HG03175 (cell line): ENCODE data around the gene VPS33B.
"Not testable (repeated sequence)": the region's sequence is repeated elsewhere in the genome, so short reads cannot be mapped to it uniquely, and the experiment has no call there.

Source experiments
- ATAC-seq: cut with Tn5 transposase; IDR thresholded peaks from one replicate; pipeline ENCODE4 v1.9.1; 2021; ENCODE audit warnings: mild to moderate bottlenecking, moderate library complexity; ENCODE audit not compliant: unreplicated experiment

VPS33B gene

GRCh38 chr15:91022075-91022831 lies at the start of gene VPS33B:
Gene VPS33B (minus strand): TSS chr15:91022594. CDS start chr15:91022249, 345 bp downstream.
- peak; percentile 63 for ATAC-seq

- no peak for ATAC-seq
Measured at GRCh38 chr15:91072161-91072560, 49.8 kb upstream of the VPS33B start.

GRCh38 chr15:91070872-91071271 lies 48.5 kb upstream of the VPS33B start:
- ATAC-seq: no peak

- ATAC-seq: no peak
Measured at GRCh38 chr15:91068966-91069365, 46.6 kb upstream of the VPS33B start.

DNA sequence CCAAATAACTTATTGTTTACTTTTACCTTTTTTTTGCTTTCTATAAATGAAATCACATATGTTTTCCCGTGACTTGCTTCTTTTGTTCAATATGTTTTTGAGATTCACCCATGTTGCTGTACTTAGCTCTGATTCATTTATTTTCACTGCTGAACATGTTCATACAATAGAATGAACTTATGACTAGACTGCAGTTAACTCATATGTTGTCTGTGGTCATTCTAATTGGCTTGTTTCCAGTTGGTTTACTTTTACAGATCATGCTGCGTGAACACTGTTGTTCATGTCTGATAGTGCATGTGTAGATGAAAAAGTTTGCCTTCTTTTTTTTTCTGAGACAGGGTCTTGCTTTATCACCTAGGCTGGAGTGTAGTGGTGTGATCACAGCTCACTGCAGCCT lies 46.0 kb upstream of the VPS33B start:
- no peak for ATAC-seq

GRCh38 chr15:91067036-91067435 lies 44.6 kb upstream of the VPS33B start:
- no peak for ATAC-seq

- no peak for ATAC-seq
Measured at GRCh38 chr15:91065505-91065904, 43.1 kb upstream of the VPS33B start.

DNA sequence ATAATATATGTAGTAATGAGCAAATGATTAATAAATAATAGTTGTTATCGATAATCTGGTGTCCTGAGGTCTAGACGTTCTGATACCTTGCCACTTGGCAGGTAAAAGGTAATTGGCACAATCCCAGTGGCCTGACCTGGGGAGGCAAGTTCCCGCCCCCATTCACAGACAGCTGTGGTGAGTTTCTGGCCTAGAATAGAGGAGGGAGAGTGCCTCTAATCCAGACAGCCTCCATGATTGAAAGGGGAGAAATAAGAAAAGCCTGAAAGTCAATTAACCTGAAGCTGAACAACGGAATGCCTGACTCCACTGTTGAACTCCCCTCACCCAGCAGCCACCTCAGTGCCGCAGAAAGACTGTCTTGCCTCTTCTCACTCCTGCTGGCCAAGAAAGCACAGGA lies 39.6 kb upstream of the VPS33B start:
- no peak for ATAC-seq

DNA sequence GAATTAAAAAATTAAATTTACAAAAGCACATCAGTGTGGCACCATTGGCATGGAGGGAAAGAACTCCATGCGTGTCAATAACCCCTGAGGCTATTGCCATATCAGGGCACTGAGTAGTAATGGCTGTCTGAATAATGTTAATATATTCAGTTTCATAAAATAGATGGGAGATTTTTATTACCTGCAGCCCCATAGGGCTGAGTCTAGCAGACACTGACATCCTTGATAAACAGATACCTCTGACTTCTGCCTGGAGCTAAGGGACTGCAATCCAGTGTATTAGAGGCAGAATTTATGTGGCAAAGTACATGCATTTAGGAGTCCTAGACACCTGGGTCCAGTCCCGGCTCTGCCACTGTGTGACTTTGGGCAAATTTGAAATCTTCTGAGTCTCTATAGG lies 38.8 kb upstream of the VPS33B start:
- ATAC-seq: no peak

DNA sequence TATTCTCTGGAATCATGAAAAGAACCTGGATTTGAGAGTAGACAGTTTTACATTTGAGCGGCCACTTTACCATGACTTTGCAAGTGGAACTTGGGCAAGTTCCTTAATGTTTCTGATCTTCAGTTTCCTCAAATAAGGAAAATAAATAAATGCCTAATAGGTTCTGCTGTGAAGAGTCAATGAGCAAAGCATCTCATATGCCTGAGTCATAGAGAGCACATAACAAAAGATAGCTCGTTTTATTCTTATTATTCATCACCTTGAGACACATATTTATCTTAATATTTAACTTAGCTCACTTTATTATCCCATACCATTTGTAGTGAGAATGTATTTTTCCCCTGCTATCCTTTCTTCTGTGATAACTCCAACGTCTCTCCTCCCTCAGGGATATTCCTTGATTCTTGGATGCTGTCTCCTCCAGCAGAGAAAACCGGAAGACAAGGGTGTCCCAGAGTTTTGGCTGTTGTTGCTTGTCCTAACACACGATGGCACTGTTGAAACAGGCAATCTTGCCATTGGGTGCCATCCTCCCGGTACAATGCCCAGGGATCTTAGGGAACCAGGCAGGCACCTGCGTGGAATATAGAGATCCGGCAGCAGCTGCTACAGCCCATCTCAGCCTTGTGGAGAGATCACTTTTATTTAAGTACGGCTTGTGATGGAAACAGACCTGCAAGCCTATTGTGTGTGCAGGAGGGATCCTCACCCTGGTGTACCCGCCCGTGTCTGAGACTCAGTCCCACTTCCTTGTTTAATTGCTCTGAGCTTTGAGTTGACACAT lies 33.3 kb upstream of the VPS33B start:
- no peak for ATAC-seq

- no peak for ATAC-seq
Measured at GRCh38 chr15:91054816-91055215, 32.4 kb upstream of the VPS33B start.

- ATAC-seq: no peak
Measured at GRCh38 chr15:91051248-91051647, 28.9 kb upstream of the VPS33B start.

- ATAC-seq: no peak
Measured at GRCh38 chr15:91050128-91050455, 27.7 kb upstream of the VPS33B start.

- peak; percentile 68 for ATAC-seq
Measured at GRCh38 chr15:91049378-91050127, 27.2 kb upstream of the VPS33B start.

- ATAC-seq: no peak
Measured at GRCh38 chr15:91047545-91048199, 25.3 kb upstream of the VPS33B start.

DNA sequence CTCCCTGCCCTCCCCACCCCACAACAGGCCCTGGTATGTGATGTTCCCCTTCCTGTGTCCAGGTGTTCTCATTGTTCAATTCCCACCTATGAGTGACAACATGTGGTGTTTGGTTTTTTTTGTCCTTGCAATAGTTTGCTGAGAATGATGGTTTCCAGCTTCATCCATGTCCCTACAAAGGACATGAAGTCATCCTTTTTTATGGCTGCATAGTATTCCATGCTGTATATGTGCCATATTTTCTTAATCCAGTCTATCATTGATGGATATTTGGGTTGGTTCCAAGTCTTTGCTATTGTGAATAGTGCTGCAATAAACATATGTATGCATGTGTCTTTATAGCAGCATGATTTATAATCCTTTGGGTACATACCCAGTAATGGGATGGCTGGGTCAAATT lies 23.7 kb upstream of the VPS33B start:
- not testable (repeated sequence) for ATAC-seq

- no peak for ATAC-seq
Measured at GRCh38 chr15:91045065-91045464, 22.7 kb upstream of the VPS33B start.

DNA sequence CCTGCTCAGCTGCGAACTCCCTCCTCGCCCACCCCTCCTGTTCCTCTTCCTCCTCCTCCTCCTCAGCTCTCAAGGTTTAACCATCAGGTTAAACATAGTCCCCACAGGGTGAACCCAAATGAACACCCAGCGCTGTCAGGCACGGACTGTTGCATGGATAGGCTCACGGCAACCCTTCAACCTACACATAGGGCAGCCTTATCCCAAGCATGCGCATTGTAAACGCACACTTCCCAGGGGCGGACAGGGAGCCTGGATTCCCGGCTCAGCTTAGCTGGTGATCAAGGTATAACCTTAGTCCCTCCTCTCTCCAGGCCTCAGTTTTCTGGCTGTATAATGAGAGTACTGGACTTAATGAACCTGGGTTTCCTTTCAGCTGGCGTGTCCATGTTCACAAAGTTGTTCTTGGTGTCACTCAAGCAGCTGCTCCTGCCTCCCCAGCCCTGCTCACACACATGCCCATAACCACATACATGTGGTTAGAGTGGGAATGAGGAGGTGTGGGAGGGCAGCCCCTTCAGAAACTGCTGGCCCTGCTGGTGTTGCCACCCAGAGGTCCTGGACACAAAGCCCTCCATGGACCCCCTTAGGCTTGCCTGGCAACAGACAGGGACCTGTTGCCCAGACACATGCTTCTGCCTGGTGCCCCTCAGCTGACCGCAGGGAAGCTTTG lies 20.9 kb upstream of the VPS33B start:
- no peak for ATAC-seq

- ATAC-seq: no peak
Measured at GRCh38 chr15:91040856-91041255, 18.5 kb upstream of the VPS33B start.

- ATAC-seq: no peak
Measured at GRCh38 chr15:91039996-91040395, 17.6 kb upstream of the VPS33B start.
